ENCODE measurements around the gene MMRN2. TPM values are rescaled to one million over a fixed set of nuclear protein-coding genes. Genes with fewer than 3 reads are reported as not detected.

MMRN2 gene
- total RNA-seq, 1 donor from 2014 or later = 3.9 TPM

DNA sequence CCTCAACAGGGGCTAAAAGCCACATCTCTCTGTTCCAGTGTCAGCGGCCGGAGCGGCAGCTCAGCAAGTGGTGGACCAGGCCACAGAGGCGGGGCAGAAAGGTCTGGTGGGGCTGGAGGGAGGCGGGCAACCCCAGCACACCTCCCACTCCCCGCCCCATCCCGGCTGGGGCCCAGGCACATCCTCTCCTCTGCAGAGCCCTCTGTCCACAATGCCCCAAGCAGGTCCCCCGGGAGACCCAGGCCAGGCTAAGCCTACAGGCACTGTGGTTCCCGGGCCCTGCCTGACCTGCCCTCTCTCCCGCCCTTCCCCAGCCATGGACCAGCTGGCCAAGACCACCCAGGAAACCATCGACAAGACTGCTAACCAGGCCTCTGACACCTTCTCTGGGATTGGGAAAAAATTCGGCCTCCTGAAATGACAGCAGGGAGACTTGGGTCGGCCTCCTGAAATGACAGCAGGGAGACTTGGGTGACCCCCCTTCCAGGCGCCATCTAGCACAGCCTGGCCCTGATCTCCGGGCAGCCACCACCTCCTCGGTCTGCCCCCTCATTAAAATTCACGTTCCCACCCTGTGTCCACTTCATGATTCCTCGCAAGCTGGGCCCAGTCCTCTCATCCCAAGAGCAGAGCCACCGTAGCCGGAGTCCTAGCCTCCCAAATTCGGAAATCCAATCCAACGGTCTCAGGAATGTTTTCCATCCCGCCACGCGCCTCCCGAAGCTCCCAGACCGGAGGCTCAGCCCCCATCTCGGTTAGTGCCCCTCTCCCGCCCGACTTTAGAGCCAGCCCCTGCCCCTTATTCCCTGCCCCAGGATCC is 13.0 kb upstream of the MMRN2 start:
- peak overlapping the region; percentile 54 for H3K4me3 ChIP-seq (ENCODE audit: low read depth, low read length)
- H3K36me3 ChIP-seq (ENCODE audit: control insufficient read depth, insufficient read depth, low read length) = peaks cover 2% of the 10 kb centered on the region
- DNase-seq (ENCODE audit: low read depth) (no peak), FAIRE-seq (no peak)
- TF ChIP-seq, protein P1, sequence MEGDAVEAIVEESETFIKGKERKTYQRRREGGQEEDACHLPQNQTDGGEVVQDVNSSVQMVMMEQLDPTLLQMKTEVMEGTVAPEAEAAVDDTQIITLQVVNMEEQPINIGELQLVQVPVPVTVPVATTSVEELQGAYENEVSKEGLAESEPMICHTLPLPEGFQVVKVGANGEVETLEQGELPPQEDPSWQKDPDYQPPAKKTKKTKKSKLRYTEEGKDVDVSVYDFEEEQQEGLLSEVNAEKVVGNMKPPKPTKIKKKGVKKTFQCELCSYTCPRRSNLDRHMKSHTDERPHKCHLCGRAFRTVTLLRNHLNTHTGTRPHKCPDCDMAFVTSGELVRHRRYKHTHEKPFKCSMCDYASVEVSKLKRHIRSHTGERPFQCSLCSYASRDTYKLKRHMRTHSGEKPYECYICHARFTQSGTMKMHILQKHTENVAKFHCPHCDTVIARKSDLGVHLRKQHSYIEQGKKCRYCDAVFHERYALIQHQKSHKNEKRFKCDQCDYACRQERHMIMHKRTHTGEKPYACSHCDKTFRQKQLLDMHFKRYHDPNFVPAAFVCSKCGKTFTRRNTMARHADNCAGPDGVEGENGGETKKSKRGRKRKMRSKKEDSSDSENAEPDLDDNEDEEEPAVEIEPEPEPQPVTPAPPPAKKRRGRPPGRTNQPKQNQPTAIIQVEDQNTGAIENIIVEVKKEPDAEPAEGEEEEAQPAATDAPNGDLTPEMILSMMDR (IDR thresholded peaks at IDR 0.05; ENCODE audit: insufficient read depth, low read length, severe bottlenecking) = no peak
- H3K27me3 ChIP-seq (ENCODE audit: control insufficient read depth, insufficient read depth, low read length) = no peaks in the 10 kb centered on the region

DNA sequence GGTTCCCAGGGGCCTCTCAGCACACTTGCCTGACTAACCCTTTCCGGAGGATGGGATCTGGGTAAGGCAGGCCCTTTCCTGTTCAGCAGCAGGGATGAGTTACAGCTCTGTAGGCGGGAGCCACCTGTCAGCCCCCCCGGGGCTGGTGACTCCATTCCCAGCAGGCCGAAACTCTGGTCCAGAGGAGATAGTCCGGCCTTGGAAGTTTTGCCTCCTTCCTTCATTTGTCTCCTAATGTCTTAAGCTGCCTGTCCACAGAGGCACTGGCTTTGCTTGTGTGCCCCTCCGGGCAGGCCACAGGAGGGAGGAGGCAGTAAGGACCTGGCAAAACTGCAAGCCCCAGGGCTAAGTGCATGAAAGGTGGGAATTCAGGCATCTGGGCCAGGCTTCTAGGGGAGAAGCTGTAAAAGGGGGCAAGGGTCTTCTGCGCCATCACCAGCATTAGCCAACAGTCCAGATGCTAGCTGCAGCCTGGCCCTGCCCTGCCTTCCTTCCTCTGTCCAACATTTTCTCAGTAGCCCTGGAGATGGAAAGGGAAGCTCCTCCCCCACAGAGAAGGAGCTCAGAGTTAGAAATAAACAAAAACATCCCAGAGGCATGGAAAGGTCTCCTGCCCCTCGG is 12.1 kb upstream of the MMRN2 start:
- Histone ChIP-seq H3K36me3 (ENCODE audit: control insufficient read depth, insufficient read depth, low read length) (peaks cover 2% of the 10 kb centered on the region), H3K4me3 (ENCODE audit: low read depth, low read length) (peak overlapping the region; percentile 54), H3K27me3 (ENCODE audit: control insufficient read depth, insufficient read depth, low read length) (no peaks in the 10 kb centered on the region)
- FAIRE-seq (peak; percentile 60), DNase-seq (ENCODE audit: low read depth) (peak; percentile 88)
- TF ChIP-seq, protein P1 (IDR thresholded peaks at IDR 0.05; ENCODE audit: insufficient read depth, low read length, severe bottlenecking) = no peak

DNA sequence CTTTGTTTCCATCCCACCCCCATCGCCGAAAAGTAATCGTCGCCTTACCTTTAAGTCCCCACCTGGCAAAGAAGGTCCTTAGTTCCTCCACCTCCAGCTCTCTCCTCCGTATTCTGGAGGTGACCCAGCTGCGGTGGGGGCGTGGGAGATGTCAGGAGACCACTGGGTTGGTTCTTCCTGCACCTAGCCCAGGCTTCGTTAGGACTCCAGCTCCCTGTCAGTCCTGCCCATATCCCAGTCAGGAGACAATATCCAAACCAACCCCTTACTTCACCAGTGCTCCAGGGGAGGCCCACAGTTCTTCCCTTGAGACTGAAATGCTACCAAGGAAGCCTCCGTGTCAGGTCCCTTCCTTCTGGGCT is 11.6 kb upstream of the MMRN2 start:
- Histone ChIP-seq H3K4me3 (ENCODE audit: low read depth, low read length) (peak overlapping the region; percentile 50), H3K27me3 (ENCODE audit: control insufficient read depth, insufficient read depth, low read length) (no peaks in the 10 kb centered on the region), H3K36me3 (ENCODE audit: control insufficient read depth, insufficient read depth, low read length) (peaks cover 2% of the 10 kb centered on the region)
- FAIRE-seq (no peak), DNase-seq (ENCODE audit: low read depth) (no peak)
- TF ChIP-seq, protein P1 (IDR thresholded peaks at IDR 0.05; ENCODE audit: insufficient read depth, low read length, severe bottlenecking) = no peak

DNA sequence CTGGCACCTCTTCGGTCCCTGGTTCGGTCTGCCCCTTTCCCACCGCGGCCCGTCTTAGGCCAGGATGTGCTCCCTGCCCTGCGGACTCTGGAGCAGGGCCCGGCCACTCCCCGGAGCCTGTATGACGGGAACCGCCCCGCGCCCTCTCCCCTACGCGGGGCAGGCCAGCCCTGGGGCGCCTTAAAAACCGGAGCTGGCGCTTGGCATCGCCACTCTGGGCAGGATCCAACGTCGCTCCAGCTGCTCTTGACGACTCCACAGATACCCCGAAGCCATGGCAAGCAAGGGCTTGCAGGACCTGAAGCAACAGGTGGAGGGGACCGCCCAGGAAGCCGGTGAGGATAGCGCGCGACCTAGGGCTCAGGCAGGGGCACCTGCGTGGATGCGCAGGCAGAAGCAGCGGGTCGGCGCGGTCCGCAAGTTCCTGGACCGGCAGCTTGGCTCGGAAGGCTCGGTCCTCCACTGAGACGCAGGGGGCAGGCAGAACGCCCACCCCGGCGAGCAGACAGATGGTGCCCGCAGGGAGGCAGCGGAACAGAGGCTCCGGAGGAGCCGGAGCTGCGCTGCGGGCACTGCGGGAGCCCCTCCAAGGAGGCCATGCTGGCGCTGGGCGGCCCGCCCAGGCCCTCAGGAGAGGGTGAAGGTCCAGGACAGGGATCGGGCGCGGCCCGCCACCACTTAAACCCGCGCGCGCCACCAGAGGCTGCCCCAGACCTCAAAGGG is 11.0 kb upstream of the MMRN2 start, which contains the start of gene ADIRF:
Gene ADIRF (plus strand): TSS at position 212 of the 723 bp plus-strand sequence. CDS start 63 bp downstream, at position 275.
- Histone ChIP-seq H3K36me3 (ENCODE audit: control insufficient read depth, insufficient read depth, low read length) (peaks cover 3% of the 10 kb centered on the region), H3K4me3 (ENCODE audit: low read depth, low read length) (peak within 1 kb of the TSS; percentile 50), H3K27me3 (ENCODE audit: control insufficient read depth, insufficient read depth, low read length) (no peaks in the 10 kb centered on the region)
- TF ChIP-seq, protein P1 (IDR thresholded peaks at IDR 0.05; ENCODE audit: insufficient read depth, low read length, severe bottlenecking) = no peak
- peak; percentile 80 for DNase-seq (ENCODE audit: low read depth)
- FAIRE-seq = no peak

DNA sequence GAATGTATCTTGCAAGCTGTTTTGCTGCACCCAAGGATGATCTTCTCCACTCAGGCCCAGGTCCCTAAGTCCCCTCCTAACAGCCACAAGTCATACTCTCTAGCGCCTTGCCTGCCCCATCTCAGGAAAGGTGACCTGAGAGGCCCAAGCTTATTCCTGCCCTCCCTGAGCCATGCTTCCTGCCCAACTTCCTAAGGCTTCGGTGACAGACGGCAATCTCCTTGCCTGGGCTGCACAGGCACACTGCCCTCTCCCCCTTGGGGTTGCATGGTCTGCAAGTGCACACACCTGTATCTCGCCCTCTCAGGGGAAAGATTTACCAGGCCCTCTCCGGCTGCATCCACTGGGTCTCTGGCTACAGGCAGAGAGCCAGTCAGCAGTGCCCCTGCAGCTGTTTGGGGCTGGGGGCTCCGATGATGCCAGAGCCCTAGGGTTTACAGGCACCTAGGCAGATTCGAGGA is 10.1 kb upstream of the MMRN2 start:
- DNase-seq (ENCODE audit: low read depth) (no peak), FAIRE-seq (peak; percentile 93)
- peaks cover 3% of the 10 kb centered on the region for H3K36me3 ChIP-seq (ENCODE audit: control insufficient read depth, insufficient read depth, low read length)
- TF ChIP-seq, protein P1 (IDR thresholded peaks at IDR 0.05; ENCODE audit: insufficient read depth, low read length, severe bottlenecking) = no peak
- no peaks in the 10 kb centered on the region for H3K27me3 ChIP-seq (ENCODE audit: control insufficient read depth, insufficient read depth, low read length)
- H3K4me3 ChIP-seq (ENCODE audit: low read depth, low read length) = no peak overlapping the region

Measured in bronchial epithelial cell (primary cell).